DMS53 treated with DMSO at 0.1 percent for 48 hours (cell line): ENCODE data around the gene MEGF10.

Source experiments
- DNase-seq: peaks from one replicate; lab custom pipeline; 2025; ENCODE audit not compliant: unreplicated experiment; lab: John Stamatoyannopoulos, UW

Gene MEGF10

GRCh38 chr5:127508644-127509373 is 218.2 kb downstream of the MEGF10 start:
- DNase-seq, result no peak
